K562 (cell line): ENCODE data around the gene PCBP3. TPM values are rescaled to one million over a fixed set of nuclear protein-coding genes. Genes with fewer than 3 reads are reported as not detected.
A peak's percentile ranks its signal among the peaks of the same experiment; 100 is the strongest.

Experiments
- ATAC-seq: fragments of 200-7000 bp; cut with Tn5 transposase; 3 replicates; pipeline ENCODE4 v1.9.1; 2020; ENCODE audit warnings: moderate library complexity
- BruUV-seq: library from RNA; stranded (reverse); fragments of 400-500 nt; replicated peaks from 2 replicates; lab custom pipeline; 2021; lab: Mats Ljungman, UMichigan
- CTCF ChIA-PET: fragments of 300-600 bp; formaldehyde crosslinking; extraction: SDS; loops from one replicate; lab custom pipeline; 2021; ENCODE audit warnings: low intra/inter-chr PET ratio; lab: Yijun Ruan, JAX
- POLR2A ChIA-PET: fragments of 300-600, 350-650 bp; sonication (Branson Sonifier 250); formaldehyde crosslinking; extraction: SDS; loops from one replicate; lab custom pipeline; 2021; ENCODE audit warnings: antibody characterized with exemption, inconsistent platforms; lab: Yijun Ruan, JAX
- DNase-seq, 4 experiments: peaks; one replicate each; pipeline versions ENCODE4 v3.0.0 to v3.0.0-alpha.2; 2011 to 2018; ENCODE audit warnings: low spot score in 3 of 4, mixed read lengths in 3 of 4; ENCODE audit errors: extremely low read depth in 1 of 4
- FAIRE-seq: peaks from 2 replicates; lab custom pipeline; 2011; peaks lifted over from hg19 to GRCh38; lab: Jason Lieb, UNC
- H2AFZ ChIP-seq: 2 replicates; pipeline ENCODE4 v1.6.0; 2011; ENCODE audit warnings: low read depth, low read length, control low read depth, inconsistent platforms
- H3K27ac ChIP-seq: fragments of 200-600 bp; 3 replicates; pipeline ENCODE4 v1.8.0; 2011; ENCODE audit warnings: low read depth, mild to moderate bottlenecking, control low read depth, inconsistent platforms, low read length, moderate library complexity, mixed read lengths; ENCODE audit errors: extremely low read depth
- H3K27me3 ChIP-seq, 2 experiments: fragments of 300-600 bp in 1 of 2; 2 replicates in 1 of 2; 3 replicates in 1 of 2; pipeline versions ENCODE4 v1.6.0 to v1.8.0; 2011; ENCODE audit warnings: inconsistent platforms in 2 of 2, low read length in 2 of 2, mild to moderate bottlenecking in 1 of 2, mixed read lengths in 1 of 2, moderate library complexity in 1 of 2; ENCODE audit not compliant: control insufficient read depth in 2 of 2, insufficient read depth in 2 of 2
- H3K36me3 ChIP-seq: fragments of 300-600 bp; 3 replicates; pipeline ENCODE4 v1.8.0; 2011; ENCODE audit warnings: mild to moderate bottlenecking, low read length, inconsistent platforms; ENCODE audit not compliant: control insufficient read depth, insufficient read depth
- H3K4me1 ChIP-seq, 2 experiments: fragments of 200-600 bp in 1 of 2; replicated peaks in 1 of 2; 2 replicates in 1 of 2; 3 replicates in 1 of 2; pipeline versions ENCODE4 v1.5.1 to v1.8.0; 2011; ENCODE audit warnings: inconsistent platforms in 2 of 2, low read length in 2 of 2, mild to moderate bottlenecking in 1 of 2, mixed read lengths in 1 of 2, moderate library complexity in 1 of 2; ENCODE audit not compliant: control insufficient read depth in 2 of 2, insufficient read depth in 2 of 2
- H3K4me2 ChIP-seq: 2 replicates; pipeline ENCODE4 v1.6.1; 2011; ENCODE audit warnings: low read length, control low read depth, inconsistent platforms, mixed read lengths; ENCODE audit not compliant: insufficient read depth
- H3K4me3 ChIP-seq: fragments of 200-600 bp; sonication (generic), shearing (Covaris generic); 2 replicates; pipeline ENCODE4 v1.5.1; 2016; ENCODE audit warnings: control low read depth, inconsistent platforms
- H3K79me2 ChIP-seq: fragments of 200-600 bp; 3 replicates; pipeline ENCODE4 v1.8.0; 2011; ENCODE audit warnings: low read length, inconsistent platforms; ENCODE audit not compliant: control insufficient read depth, insufficient read depth
- H3K9ac ChIP-seq, 2 experiments: 2 replicates each; pipeline versions ENCODE4 v1.6.0 to v1.6.1; 2011; ENCODE audit warnings: low read depth in 2 of 2, low read length in 2 of 2, control low read depth in 1 of 2, inconsistent platforms in 1 of 2, mild to moderate bottlenecking in 1 of 2, mixed read lengths in 1 of 2; ENCODE audit not compliant: insufficient read depth in 1 of 2
- H3K9me1 ChIP-seq: one replicate; pipeline ENCODE4 v1.6.0; 2011; ENCODE audit warnings: inconsistent platforms, mild to moderate bottlenecking, low read length, moderate library complexity; ENCODE audit not compliant: control insufficient read depth, insufficient read depth
- H3K9me3 ChIP-seq: replicated peaks from 2 replicates; pipeline ENCODE4 v1.5.1; 2011; ENCODE audit warnings: low read depth, low read length, inconsistent platforms; ENCODE audit not compliant: control insufficient read depth, insufficient read depth
- H4K20me1 ChIP-seq: replicated peaks from 2 replicates; pipeline ENCODE4 v1.6.1; 2011; ENCODE audit warnings: low read length, inconsistent platforms, mixed read lengths; ENCODE audit not compliant: control insufficient read depth, insufficient read depth
- DPF2 ChIP-seq: fragments of 450-650 bp; IDR thresholded peaks from 2 replicates; pipeline ENCODE4 v1.6.1; 2016
- EZH2 ChIP-seq: IDR thresholded peaks from 2 replicates; pipeline ENCODE4 v1.6.1; 2012; ENCODE audit warnings: low read depth, mild to moderate bottlenecking, inconsistent platforms, low read length, borderline replicate concordance
- HNRNPK ChIP-seq: fragments of 200-400 bp; formaldehyde crosslinking; IDR thresholded peaks from one replicate; pipeline ENCODE4 v1.6.1; 2018; ENCODE audit warnings: mild to moderate bottlenecking, low read depth, low read length; ENCODE audit not compliant: poor library complexity, severe bottlenecking
- MTF1 ChIP-seq: fragments of 250-450 bp; sonication (Bioruptor Pico); IDR thresholded peaks from 2 replicates; pipeline ENCODE4 v1.9.0; 2021; ENCODE audit warnings: moderate library complexity, mild to moderate bottlenecking, inconsistent platforms, borderline replicate concordance
- NBN ChIP-seq: fragments of 450-650 bp; IDR thresholded peaks from 2 replicates; pipeline ENCODE4 v1.6.1; 2016; ENCODE audit warnings: low read depth, mild to moderate bottlenecking
- NUFIP1 ChIP-seq: fragments of 450-650 bp; IDR thresholded peaks from 2 replicates; pipeline ENCODE4 v1.6.1; 2018; ENCODE audit not compliant: partially characterized antibody
- PCBP2 ChIP-seq: fragments of 200-400 bp; formaldehyde crosslinking; IDR thresholded peaks from 2 replicates; pipeline ENCODE4 v1.6.1; 2018; ENCODE audit warnings: low read length, low read depth, mild to moderate bottlenecking, moderate library complexity; ENCODE audit not compliant: poor library complexity, severe bottlenecking
- RBBP5 ChIP-seq: fragments of 200-600 bp; sonication (generic); IDR thresholded peaks from 2 replicates; pipeline ENCODE4 v1.6.1; 2012; ENCODE audit warnings: borderline replicate concordance, mild to moderate bottlenecking, low read length, control low read depth, inconsistent platforms; ENCODE audit not compliant: insufficient read depth, poor library complexity, severe bottlenecking
- RBM34 ChIP-seq: fragments of 200-400 bp; formaldehyde crosslinking; IDR thresholded peaks from 2 replicates; pipeline ENCODE4 v1.6.1; 2018; ENCODE audit warnings: low read length, borderline replicate concordance; ENCODE audit not compliant: insufficient read depth
- SMAD2 ChIP-seq: fragments of 150-350 bp; IDR thresholded peaks from 2 replicates; pipeline ENCODE4 v1.6.1; 2014; ENCODE audit warnings: low read depth, mild to moderate bottlenecking, low read length
- ZNF232 ChIP-seq: sonication (generic); formaldehyde crosslinking; IDR thresholded peaks from 2 replicates; pipeline ENCODE4 v1.8.0; 2022; ENCODE audit warnings: mild to moderate bottlenecking, missing genetic modification reagents
- ZNF583 ChIP-seq: fragments of 250-450 bp; sonication (Bioruptor Pico); IDR thresholded peaks from 2 replicates; pipeline ENCODE4 v1.4.0; 2020
- WGBS: fragments of 100-300 bp; shearing (Covaris generic); methylation state at CpG from one replicate; pipeline ENCODE4 v1.1.6; 2016; ENCODE audit warnings: low coverage, mixed read lengths; ENCODE audit not compliant: insufficient coverage; ENCODE audit errors: missing lambda C conversion rate; 5-methylcytosine and 5-hydroxymethylcytosine counted together
- in situ Hi-C: fragments of 300-500 bp; cut with MboI; formaldehyde crosslinking; loops from 4 replicates; pipeline ENCODE4 v1.15.0; 2018; ENCODE audit warnings: inconsistent platforms, mixed read lengths
- intact Hi-C: fragments of 100-400 bp; cut with micrococcal nuclease; formaldehyde crosslinking; loops from 2 replicates; pipeline ENCODE4 v1.14.2; 2022
- polyA plus RNA-seq, 8 experiments: library from polyadenylated mRNA; depleted of rRNA in 4 of 8; stranded (reverse) in 5 of 8; unstranded in 3 of 8; fragments of >200 nt; fragmentation: Nextera tagmentation in 2 of 8; fragmentation: Illumina TruSeq in 1 of 8; extraction: Ambion mirVana in 2 of 8; extraction: Trizol in 1 of 8; gene quantifications; 2 replicates each; pipeline versions ENCODE4 v1.2.1 to v1.2.3, GENCODE V29; 2011 to 2014; ENCODE audit warnings: inconsistent platforms in 1 of 8, missing spikeins in 1 of 8
- total RNA-seq, 7 experiments: library from RNA; depleted of rRNA in 6 of 7; stranded (reverse); fragments of >200 nt in 6 of 7; fragmentation: Illumina TruSeq in 2 of 7; extraction: Trizol in 2 of 7; gene quantifications; 2 replicates each; pipeline versions ENCODE4 v1.2.1 to v1.2.3, GENCODE V29; 2011 to 2021; ENCODE audit warnings: low replicate concordance in 1 of 7
- TF ChIP-seq, protein P1 (sequence below): fragments of 450-650 bp; conservative IDR thresholded peaks from 2 replicates; pipeline ENCODE4 v1.6.1; 2016; ENCODE audit warnings: missing genetic modification characterization, low read depth, mild to moderate bottlenecking, control low read depth, missing compliant biosample characterization

The PCBP3 gene
- total and polyA plus RNA-seq, 9 of the 15 experiments (the other 6 are each of a cell fraction or from before 2014, with no cell fraction given) = 0.18 TPM; not detected in 8

DNA sequence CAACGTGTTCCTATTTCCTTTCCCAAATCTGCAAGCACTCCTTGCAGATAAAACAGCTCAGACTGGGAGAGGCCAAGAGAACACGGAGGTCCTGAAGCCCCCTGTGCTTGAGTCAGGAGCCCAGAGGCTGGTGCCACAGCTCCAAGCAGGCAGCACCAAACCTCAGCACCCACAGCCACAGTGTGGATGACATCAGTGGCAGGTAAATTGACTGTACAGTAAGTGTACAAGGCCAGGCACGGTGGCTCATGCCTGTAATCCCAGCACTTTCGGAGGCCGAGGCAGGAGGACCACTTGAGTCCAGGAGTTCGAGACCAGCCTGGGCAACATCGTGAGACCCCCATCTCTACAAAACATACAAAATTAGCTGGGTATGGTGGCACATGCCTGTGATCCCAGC, 336.1 kb downstream of the PCBP3 start:
- DNase-seq (no peak), ATAC-seq (no peak), FAIRE-seq (peak; percentile 51)
- no peaks in the 10 kb centered on the region for H4K20me1 ChIP-seq
- CTCF ChIA-PET = no interaction called here
- no peak overlapping the region for H3K4me2 ChIP-seq
- WGBS = 4% methylated on average over 7 of the region's 7 CpGs
- no peak overlapping the region for H3K9ac ChIP-seq
- no peak overlapping the region for H3K4me3 ChIP-seq
- intact Hi-C loops = loop anchor here (10.0 kb wide), 1 partner anchor 65 kb away; no protein-coding TSS in a partner anchor
- H3K27me3 ChIP-seq = peaks cover 17 to 44% of the 10 kb centered on the region in 2 experiments; a peak in 4 of 5 replicates
- no peak overlapping the region for H2AFZ ChIP-seq
- TF ChIP-seq RBBP5 (no peak), NUFIP1 (no peak), ZNF232 (CRISPR knock-in tag) (no peak), MTF1 (CRISPR knock-in tag) (no peak), RBM34 (no peak), DPF2 (no peak), NBN (no peak), SMAD2 (no peak), EZH2 (no peak), PCBP2 (no peak), HNRNPK (no peak), ZNF583 (no peak)
- TF ChIP-seq, protein P1, sequence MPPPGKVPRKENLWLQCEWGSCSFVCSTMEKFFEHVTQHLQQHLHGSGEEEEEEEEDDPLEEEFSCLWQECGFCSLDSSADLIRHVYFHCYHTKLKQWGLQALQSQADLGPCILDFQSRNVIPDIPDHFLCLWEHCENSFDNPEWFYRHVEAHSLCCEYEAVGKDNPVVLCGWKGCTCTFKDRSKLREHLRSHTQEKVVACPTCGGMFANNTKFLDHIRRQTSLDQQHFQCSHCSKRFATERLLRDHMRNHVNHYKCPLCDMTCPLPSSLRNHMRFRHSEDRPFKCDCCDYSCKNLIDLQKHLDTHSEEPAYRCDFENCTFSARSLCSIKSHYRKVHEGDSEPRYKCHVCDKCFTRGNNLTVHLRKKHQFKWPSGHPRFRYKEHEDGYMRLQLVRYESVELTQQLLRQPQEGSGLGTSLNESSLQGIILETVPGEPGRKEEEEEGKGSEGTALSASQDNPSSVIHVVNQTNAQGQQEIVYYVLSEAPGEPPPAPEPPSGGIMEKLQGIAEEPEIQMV (tag) = no peak
- H3K79me2 ChIP-seq = no peaks in the 10 kb centered on the region
- H3K9me1 ChIP-seq = no peaks in the 10 kb centered on the region
- H3K4me1 ChIP-seq = peaks cover 6 to 51% of the 10 kb centered on the region in 2 experiments; a peak in 4 of 5 replicates
- BruUV-seq = no TSS peak
- no peaks in the 10 kb centered on the region for H3K9me3 ChIP-seq
- POLR2A ChIA-PET = interaction anchor here (0.6 to 1.9 kb wide), 3 partner anchors 142 to 1567 kb away, joined by 3 read pairs; no protein-coding TSS in a partner anchor
- H3K27ac ChIP-seq = no peak overlapping the region
- in situ Hi-C loops = no loop called here
- no peaks in the 10 kb centered on the region for H3K36me3 ChIP-seq
